HG02678 (cell line): ENCODE measurements around the gene CACNA1B.

Experiments
- ATAC-seq: cut with Tn5 transposase; IDR thresholded peaks from one replicate; pipeline ENCODE4 v1.9.1; 2021; ENCODE audit warnings: mild to moderate bottlenecking, moderate library complexity; ENCODE audit not compliant: unreplicated experiment

CACNA1B gene

GRCh38 chr9:137978262-137978714 lies 100.7 kb downstream of the CACNA1B start:
- no peak for ATAC-seq

- no peak for ATAC-seq
These were observed 104.6 kb downstream of the CACNA1B start for GRCh38 chr9:137982200-137982599.

- no peak for ATAC-seq
These were observed 106.4 kb downstream of the CACNA1B start for GRCh38 chr9:137984005-137984404.

DNA sequence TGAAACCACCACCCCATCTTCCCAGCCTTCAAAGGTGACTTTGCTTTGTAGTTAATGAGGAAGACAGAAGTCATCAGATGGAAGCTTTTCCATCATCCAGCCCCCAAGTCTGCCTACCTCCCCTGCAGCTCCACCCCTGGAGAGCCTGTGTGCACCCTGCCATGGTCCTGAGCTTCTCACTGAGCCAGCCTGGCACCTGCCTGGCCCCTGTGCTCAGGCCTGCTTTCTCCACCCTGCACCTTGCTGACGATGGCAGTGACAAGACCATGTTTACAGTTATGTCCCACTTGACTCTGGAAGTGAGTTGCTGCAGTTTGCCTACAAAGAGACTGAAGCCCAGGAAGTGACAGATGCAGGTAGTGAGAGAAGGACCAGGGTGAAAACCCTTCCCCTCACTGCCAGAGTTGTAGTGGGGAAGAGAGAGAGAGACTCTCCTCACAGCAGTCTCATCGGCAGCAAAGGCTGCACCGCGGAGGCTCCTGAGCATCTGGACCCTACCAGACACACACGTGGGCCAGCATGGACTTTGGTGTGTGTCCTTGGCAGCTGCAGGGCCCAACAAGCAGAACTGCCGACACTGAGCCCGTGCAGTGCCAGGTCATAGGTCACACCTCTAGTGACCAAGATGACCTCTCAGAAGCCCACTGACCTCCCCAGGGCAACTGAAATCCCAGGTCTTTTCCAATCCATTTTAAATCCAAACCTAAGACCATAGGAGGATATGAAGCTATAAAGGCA lies 107.1 kb downstream of the CACNA1B start:
- ATAC-seq = no peak

- ATAC-seq = no peak
These were observed 108.1 kb downstream of the CACNA1B start for GRCh38 chr9:137985637-137986071.

GRCh38 chr9:137986268-137987099 lies 108.9 kb downstream of the CACNA1B start:
- ATAC-seq = no peak

DNA sequence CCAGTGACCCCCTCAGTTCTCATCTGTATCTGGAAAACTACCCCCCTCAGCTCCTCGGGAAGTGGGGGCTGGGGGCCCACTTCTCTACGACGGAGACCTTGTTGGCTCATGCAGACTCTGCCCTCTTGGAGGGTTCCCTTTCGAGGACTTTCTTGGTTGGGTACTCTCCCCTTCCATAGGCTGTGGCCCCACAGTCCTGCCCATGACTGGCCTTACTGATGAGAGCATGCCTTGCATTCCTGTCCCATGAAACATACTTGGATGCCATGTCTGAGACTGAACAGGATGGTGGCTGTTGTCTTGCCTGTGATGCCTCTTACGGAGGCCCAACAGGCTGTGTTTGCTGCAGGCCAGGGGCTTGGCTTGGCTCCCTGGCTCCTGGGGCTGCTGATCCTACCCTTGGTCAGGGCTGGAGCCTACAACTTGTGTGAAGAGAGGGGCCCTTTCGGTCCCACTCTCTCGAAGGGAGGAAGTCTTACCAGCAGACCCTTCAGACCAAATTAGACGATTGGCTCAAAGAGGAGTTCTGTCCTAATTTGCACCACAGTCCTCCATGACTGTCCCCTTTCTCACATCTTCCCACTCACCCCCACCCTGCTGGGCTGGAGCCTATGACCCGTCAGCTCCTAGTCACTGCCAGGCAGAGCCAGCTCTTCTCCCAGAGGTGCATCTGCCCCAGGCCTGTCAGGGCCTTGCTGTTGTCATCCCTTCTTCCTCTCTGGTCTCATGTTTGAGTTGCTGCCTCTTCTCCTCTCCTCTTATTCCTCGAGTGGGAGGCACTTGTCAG lies 109.9 kb downstream of the CACNA1B start:
- ATAC-seq = no peak

- no peak for ATAC-seq
These were observed 110.5 kb downstream of the CACNA1B start for GRCh38 chr9:137988051-137988450.

DNA sequence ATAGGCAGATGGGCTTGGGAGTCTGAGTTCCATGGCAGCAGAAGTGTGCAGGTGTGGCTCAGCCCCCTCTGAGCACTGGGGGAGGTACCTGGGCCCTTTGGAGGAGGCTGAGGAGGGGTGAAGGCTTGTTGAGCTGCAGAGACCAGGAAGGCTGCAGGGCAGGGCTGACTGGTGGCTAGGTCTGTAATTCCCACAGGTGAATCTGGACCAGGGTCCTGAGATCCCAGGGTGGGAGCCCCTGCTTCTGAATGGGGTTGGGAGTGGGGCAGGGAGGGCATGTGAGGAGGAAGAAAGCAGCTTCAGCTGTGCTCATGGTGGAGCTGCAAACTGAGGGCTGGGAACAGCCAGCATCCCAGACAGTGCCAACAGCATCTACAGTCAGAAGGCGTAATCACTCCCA lies 111.1 kb downstream of the CACNA1B start:
- no peak for ATAC-seq

GRCh38 chr9:137989156-137989555 lies 111.6 kb downstream of the CACNA1B start:
- no peak for ATAC-seq

DNA sequence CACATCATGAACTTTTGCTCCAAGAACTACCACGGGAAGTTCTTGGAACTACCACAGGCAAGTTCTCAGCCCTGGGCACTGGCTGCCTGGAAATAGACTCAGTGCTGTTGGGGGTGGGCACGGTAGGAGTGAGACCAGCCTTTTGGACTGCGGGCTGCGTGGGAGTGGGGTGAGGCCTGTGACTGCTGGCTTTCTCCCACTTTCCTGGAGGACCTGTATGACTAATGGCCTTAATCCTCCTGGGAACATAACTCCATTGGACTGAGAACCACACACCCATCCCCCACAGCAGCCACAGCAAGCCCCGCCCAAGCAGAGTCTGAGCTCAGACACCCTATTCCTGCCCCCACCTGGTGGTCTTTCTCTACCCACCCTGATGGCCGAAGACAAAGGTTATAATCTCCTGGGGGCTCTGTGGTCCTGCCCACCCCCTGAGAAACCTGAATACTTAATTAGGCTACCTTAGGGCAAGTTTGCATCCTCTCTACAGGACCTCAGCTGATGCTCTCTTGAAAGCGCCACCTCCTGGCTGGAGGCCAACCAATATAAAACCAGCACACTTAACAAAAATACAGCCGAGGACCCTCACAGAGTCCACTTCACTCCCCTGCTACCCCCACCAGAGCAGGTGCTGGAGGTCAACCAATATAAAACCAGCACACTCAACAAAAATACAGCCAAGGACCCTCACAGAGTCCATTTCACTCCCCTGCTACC lies 112.6 kb downstream of the CACNA1B start:
- no peak for ATAC-seq

- ATAC-seq = no peak
These were observed 126.1 kb downstream of the CACNA1B start for GRCh38 chr9:138003485-138004190.

DNA sequence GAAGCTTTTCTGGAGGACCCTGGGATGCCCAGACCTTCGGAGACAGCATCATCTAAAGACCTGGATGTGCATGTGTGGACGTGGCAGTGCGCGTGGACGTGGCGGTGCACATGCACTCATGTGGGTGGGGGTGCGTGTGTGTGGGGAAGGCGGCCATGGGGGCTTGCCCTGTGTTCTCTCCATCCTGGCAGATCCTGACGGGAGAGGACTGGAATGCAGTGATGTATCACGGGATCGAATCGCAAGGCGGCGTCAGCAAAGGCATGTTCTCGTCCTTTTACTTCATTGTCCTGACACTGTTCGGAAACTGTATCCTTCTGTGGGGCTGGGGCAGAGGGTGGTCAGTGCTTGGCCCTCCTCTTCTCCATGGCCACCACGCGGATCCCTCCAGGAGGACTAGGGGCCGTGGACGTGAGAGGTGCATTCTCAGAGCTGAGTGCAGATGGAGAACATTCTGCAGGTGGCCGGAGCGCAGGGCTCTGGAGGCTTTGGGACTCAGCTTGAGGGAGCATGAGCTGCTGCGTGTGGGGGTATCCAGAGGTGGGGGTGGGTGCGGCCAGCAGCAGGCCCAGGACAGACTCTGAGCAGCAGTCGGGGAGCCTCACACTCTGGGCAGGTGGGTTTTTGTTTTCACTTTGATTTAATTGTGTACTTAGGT lies 129.1 kb downstream of the CACNA1B start:
- no peak for ATAC-seq

DNA sequence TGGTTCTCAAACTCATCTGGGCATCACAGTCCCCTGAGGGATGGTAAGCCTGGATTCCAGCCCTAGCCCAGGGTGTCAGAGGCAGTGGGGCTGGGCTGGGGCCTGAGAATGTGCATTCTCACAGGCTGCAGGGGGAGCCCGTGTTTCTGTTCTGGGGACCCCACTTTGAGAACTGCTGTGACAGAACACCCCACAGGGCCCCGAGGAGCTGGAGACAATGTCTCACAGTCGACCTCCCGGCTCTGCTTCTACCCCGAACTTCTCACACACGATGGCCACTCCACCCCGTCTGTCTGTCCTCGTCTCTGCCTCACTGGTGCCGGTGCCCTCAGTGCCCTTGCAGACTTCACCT lies 130.0 kb downstream of the CACNA1B start:
- ATAC-seq = no peak

DNA sequence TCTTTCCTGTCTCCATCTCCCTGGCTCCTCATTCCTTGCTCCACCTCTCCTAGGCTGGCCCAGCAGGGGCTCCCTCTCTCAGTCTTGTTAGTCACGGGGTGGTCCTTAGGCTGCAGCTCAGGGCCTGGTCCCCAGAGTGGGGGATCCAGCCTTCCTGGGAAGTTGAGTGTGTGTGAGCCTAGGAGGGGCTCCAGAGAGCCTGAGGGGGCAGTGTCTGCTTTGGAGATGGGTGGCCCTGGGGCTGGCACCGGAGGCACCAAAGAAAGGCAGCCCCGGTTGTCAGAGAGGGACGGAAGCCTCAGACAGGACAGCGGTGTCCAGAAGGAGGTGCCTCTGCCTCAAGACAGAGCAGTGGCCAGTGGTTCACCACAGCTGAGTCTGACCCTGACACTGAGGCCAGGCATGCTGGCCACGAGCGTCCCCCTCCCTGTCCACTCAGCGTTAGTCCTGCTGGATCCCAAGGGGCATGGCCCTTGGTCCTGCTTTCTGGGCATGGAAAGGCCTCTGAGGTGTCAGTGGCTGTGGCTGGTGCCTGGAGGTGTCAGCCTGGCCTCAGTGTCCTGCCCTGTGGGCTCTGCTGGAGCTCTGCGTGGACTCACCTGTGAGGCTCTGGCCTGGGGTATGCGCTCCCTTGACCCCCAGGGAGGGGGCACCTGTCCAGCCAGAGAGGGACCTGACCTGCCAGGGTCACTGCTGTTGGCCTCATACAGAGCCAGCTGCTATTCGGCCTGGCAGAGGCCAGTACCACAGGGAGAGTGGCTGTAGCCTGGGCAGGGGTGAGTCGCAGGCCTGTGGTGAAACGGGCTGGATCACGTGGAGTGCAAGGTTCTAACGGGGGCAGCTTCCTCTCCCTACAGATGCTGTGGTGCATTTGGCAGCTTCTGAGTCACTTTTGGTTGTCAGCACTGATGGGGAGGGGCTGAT lies 130.6 kb downstream of the CACNA1B start:
- ATAC-seq = no peak

GRCh38 chr9:138009016-138009802 lies 131.6 kb downstream of the CACNA1B start:
- ATAC-seq = no peak

DNA sequence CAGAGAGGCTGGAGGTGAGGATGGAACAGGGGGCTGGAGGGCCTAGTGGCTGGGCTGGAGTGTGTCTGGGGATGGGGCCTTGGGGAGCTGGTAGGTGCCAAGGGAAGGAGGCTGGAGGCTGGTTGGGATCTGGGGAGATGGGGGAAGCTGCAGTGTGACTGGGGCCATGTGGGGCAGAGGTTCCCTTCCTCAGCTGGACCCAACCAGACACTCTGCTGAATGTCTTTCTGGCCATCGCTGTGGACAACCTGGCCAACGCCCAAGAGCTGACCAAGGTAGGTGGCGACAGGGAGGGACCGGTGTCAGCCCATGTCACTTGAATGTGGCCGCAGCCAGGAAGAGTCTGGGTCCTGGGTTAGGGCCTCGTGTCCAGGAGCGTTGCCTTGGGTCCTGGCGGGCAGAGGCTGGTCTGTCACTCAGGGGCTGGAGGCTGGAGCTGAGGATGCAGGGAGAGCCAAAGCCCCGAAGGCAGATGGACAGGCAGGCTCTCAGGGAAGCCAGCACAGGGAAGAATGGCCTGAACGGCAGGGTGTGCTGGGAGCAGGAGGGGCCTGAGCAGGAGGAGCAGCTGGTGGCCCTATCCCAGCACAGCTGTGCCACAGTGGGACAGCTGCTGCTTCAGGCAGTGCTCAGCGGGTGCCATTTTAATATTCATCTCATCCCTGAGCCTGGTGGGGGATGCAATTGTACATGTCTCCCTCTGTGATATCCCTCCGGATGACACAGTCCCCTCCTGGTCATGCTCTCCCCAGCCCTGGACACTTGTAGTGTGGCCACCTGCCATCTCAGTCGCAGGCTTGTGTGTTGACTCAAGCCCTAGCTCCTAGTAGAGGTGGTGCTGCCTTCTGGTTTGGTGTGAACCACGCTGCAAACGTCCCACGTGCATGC lies 132.5 kb downstream of the CACNA1B start:
- ATAC-seq = no peak
